K562 (cell line): Measurements from ENCODE around the gene CPNE8. TPM values are rescaled to one million over a fixed set of nuclear protein-coding genes. Genes with fewer than 3 reads are reported as not detected.

Source experiments
- ATAC-seq: fragments of 200-7000 bp; cut with Tn5 transposase; 3 replicates; pipeline ENCODE4 v1.9.1; 2020; ENCODE audit warnings: moderate library complexity
- BruUV-seq: library from RNA; stranded (reverse); fragments of 400-500 nt; replicated peaks from 2 replicates; lab custom pipeline; 2021; lab: Mats Ljungman, UMichigan
- CTCF ChIA-PET: fragments of 300-600 bp; formaldehyde crosslinking; extraction: SDS; loops from one replicate; lab custom pipeline; 2021; ENCODE audit warnings: low intra/inter-chr PET ratio; lab: Yijun Ruan, JAX
- POLR2A ChIA-PET: fragments of 300-600, 350-650 bp; sonication (Branson Sonifier 250); formaldehyde crosslinking; extraction: SDS; loops from one replicate; lab custom pipeline; 2021; ENCODE audit warnings: antibody characterized with exemption, inconsistent platforms; lab: Yijun Ruan, JAX
- DNase-seq, 4 experiments: peaks; one replicate each; pipeline versions ENCODE4 v3.0.0 to v3.0.0-alpha.2; 2011 to 2018; ENCODE audit warnings: low spot score in 3 of 4, mixed read lengths in 3 of 4; ENCODE audit errors: extremely low read depth in 1 of 4
- FAIRE-seq: peaks from 2 replicates; lab custom pipeline; 2011; peaks lifted over from hg19 to GRCh38; lab: Jason Lieb, UNC
- H2AFZ ChIP-seq: 2 replicates; pipeline ENCODE4 v1.6.0; 2011; ENCODE audit warnings: low read depth, low read length, control low read depth, inconsistent platforms
- H3K27ac ChIP-seq: fragments of 200-600 bp; 3 replicates; pipeline ENCODE4 v1.8.0; 2011; ENCODE audit warnings: low read depth, mild to moderate bottlenecking, control low read depth, inconsistent platforms, low read length, moderate library complexity, mixed read lengths; ENCODE audit errors: extremely low read depth
- H3K27me3 ChIP-seq, 2 experiments: fragments of 300-600 bp in 1 of 2; 2 replicates in 1 of 2; 3 replicates in 1 of 2; pipeline versions ENCODE4 v1.6.0 to v1.8.0; 2011; ENCODE audit warnings: inconsistent platforms in 2 of 2, low read length in 2 of 2, mild to moderate bottlenecking in 1 of 2, mixed read lengths in 1 of 2, moderate library complexity in 1 of 2; ENCODE audit not compliant: control insufficient read depth in 2 of 2, insufficient read depth in 2 of 2
- H3K36me3 ChIP-seq: fragments of 300-600 bp; 3 replicates; pipeline ENCODE4 v1.8.0; 2011; ENCODE audit warnings: mild to moderate bottlenecking, low read length, inconsistent platforms; ENCODE audit not compliant: control insufficient read depth, insufficient read depth
- H3K4me1 ChIP-seq, 2 experiments: fragments of 200-600 bp in 1 of 2; replicated peaks in 1 of 2; 2 replicates in 1 of 2; 3 replicates in 1 of 2; pipeline versions ENCODE4 v1.5.1 to v1.8.0; 2011; ENCODE audit warnings: inconsistent platforms in 2 of 2, low read length in 2 of 2, mild to moderate bottlenecking in 1 of 2, mixed read lengths in 1 of 2, moderate library complexity in 1 of 2; ENCODE audit not compliant: control insufficient read depth in 2 of 2, insufficient read depth in 2 of 2
- H3K4me2 ChIP-seq: 2 replicates; pipeline ENCODE4 v1.6.1; 2011; ENCODE audit warnings: low read length, control low read depth, inconsistent platforms, mixed read lengths; ENCODE audit not compliant: insufficient read depth
- H3K4me3 ChIP-seq: fragments of 200-600 bp; sonication (generic), shearing (Covaris generic); 2 replicates; pipeline ENCODE4 v1.5.1; 2016; ENCODE audit warnings: control low read depth, inconsistent platforms
- H3K79me2 ChIP-seq: fragments of 200-600 bp; 3 replicates; pipeline ENCODE4 v1.8.0; 2011; ENCODE audit warnings: low read length, inconsistent platforms; ENCODE audit not compliant: control insufficient read depth, insufficient read depth
- H3K9ac ChIP-seq, 2 experiments: 2 replicates each; pipeline versions ENCODE4 v1.6.0 to v1.6.1; 2011; ENCODE audit warnings: low read depth in 2 of 2, low read length in 2 of 2, control low read depth in 1 of 2, inconsistent platforms in 1 of 2, mild to moderate bottlenecking in 1 of 2, mixed read lengths in 1 of 2; ENCODE audit not compliant: insufficient read depth in 1 of 2
- H3K9me1 ChIP-seq: one replicate; pipeline ENCODE4 v1.6.0; 2011; ENCODE audit warnings: inconsistent platforms, mild to moderate bottlenecking, low read length, moderate library complexity; ENCODE audit not compliant: control insufficient read depth, insufficient read depth
- H3K9me3 ChIP-seq: replicated peaks from 2 replicates; pipeline ENCODE4 v1.5.1; 2011; ENCODE audit warnings: low read depth, low read length, inconsistent platforms; ENCODE audit not compliant: control insufficient read depth, insufficient read depth
- H4K20me1 ChIP-seq: replicated peaks from 2 replicates; pipeline ENCODE4 v1.6.1; 2011; ENCODE audit warnings: low read length, inconsistent platforms, mixed read lengths; ENCODE audit not compliant: control insufficient read depth, insufficient read depth
- BCL6 ChIP-seq: fragments of 250-450 bp; sonication (Bioruptor Pico); IDR thresholded peaks from 2 replicates; pipeline ENCODE4 v1.4.0; 2020
- CTBP1 ChIP-seq: fragments of 450-650 bp; IDR thresholded peaks from 2 replicates; pipeline ENCODE4 v1.6.1; 2016; ENCODE audit warnings: borderline replicate concordance
- ERF ChIP-seq: fragments of 450-650 bp; formaldehyde crosslinking; IDR thresholded peaks from 2 replicates; pipeline ENCODE4 v1.4.0; 2020; ENCODE audit warnings: mild to moderate bottlenecking, mixed read lengths
- MCM7 ChIP-seq, 2 experiments: fragments of 450-650 bp; IDR thresholded peaks; 2 replicates each; pipeline ENCODE4 v1.6.1; 2016 to 2018
- NONO ChIP-seq, 2 experiments: fragments of 200-400 bp in 1 of 2; fragments of 450-650 bp in 1 of 2; formaldehyde crosslinking in 1 of 2; IDR thresholded peaks; 2 replicates each; pipeline ENCODE4 v1.6.1; 2017; ENCODE audit warnings: low read depth in 2 of 2, mild to moderate bottlenecking in 2 of 2, moderate library complexity in 2 of 2, low read length in 1 of 2
- PML ChIP-seq: IDR thresholded peaks from 2 replicates; pipeline ENCODE4 v1.6.1; 2012; ENCODE audit warnings: low read length, inconsistent platforms
- TEAD1 ChIP-seq, 2 experiments: fragments of 450-650 bp in 1 of 2; sonication (generic) in 1 of 2; formaldehyde crosslinking; IDR thresholded peaks; 2 replicates each; pipeline versions ENCODE4 v1.4.0 to v1.8.0; 2020 to 2022; ENCODE audit warnings: mild to moderate bottlenecking in 2 of 2, missing genetic modification reagents in 1 of 2
- ZBTB17 ChIP-seq: fragments of 450-650 bp; formaldehyde crosslinking; IDR thresholded peaks from 2 replicates; pipeline ENCODE4 v1.4.0; 2020; ENCODE audit warnings: mild to moderate bottlenecking
- ZFP36 ChIP-seq: fragments of 150-350 bp; IDR thresholded peaks from 2 replicates; pipeline ENCODE4 v1.6.1; 2018; ENCODE audit warnings: low read length, low read depth; ENCODE audit not compliant: partially characterized antibody
- ZNF79 ChIP-seq: fragments of 250-450 bp; sonication (Bioruptor Pico); IDR thresholded peaks from 2 replicates; pipeline ENCODE4 v1.4.0; 2020; ENCODE audit warnings: low read depth, mild to moderate bottlenecking, moderate library complexity
- in situ Hi-C: fragments of 300-500 bp; cut with MboI; formaldehyde crosslinking; loops from 4 replicates; pipeline ENCODE4 v1.15.0; 2018; ENCODE audit warnings: inconsistent platforms, mixed read lengths
- intact Hi-C: fragments of 100-400 bp; cut with micrococcal nuclease; formaldehyde crosslinking; loops from 2 replicates; pipeline ENCODE4 v1.14.2; 2022
- polyA plus RNA-seq, 8 experiments: library from polyadenylated mRNA; depleted of rRNA in 4 of 8; stranded (reverse) in 5 of 8; unstranded in 3 of 8; fragments of >200 nt; fragmentation: Nextera tagmentation in 2 of 8; fragmentation: Illumina TruSeq in 1 of 8; extraction: Ambion mirVana in 2 of 8; extraction: Trizol in 1 of 8; gene quantifications; 2 replicates each; pipeline versions ENCODE4 v1.2.1 to v1.2.3, GENCODE V29; 2011 to 2014; ENCODE audit warnings: inconsistent platforms in 1 of 8, missing spikeins in 1 of 8
- total RNA-seq, 7 experiments: library from RNA; depleted of rRNA in 6 of 7; stranded (reverse); fragments of >200 nt in 6 of 7; fragmentation: Illumina TruSeq in 2 of 7; extraction: Trizol in 2 of 7; gene quantifications; 2 replicates each; pipeline versions ENCODE4 v1.2.1 to v1.2.3, GENCODE V29; 2011 to 2021; ENCODE audit warnings: low replicate concordance in 1 of 7
- TF ChIP-seq, protein P1 (sequence below): sonication (generic); formaldehyde crosslinking; IDR thresholded peaks from 2 replicates; pipeline ENCODE4 v1.8.0; 2023; ENCODE audit warnings: mild to moderate bottlenecking, missing genetic modification reagents
- TF ChIP-seq, protein P2 (sequence below), 2 experiments: fragments of 200-800 bp in 1 of 2; sonication (Bioruptor generic) in 1 of 2; sonication (generic) in 1 of 2; formaldehyde crosslinking in 1 of 2; IDR thresholded peaks in 1 of 2; conservative IDR thresholded peaks in 1 of 2; 2 replicates each; pipeline versions ENCODE4 v1.5.0 to v1.6.1; 2016 to 2020; ENCODE audit warnings: missing compliant biosample characterization in 1 of 2, missing genetic modification characterization in 1 of 2, missing genetic modification reagents in 1 of 2
- TF ChIP-seq, protein P3 (sequence below): fragments of 450-650 bp; IDR thresholded peaks from one replicate; pipeline ENCODE4 v1.6.1; 2018; ENCODE audit warnings: mild to moderate bottlenecking, moderate library complexity; ENCODE audit not compliant: partially characterized antibody
- TF ChIP-seq, protein P4 (sequence below): fragments of 250-450 bp; sonication (Bioruptor Pico); IDR thresholded peaks from 2 replicates; pipeline ENCODE4 v1.8.0; 2022; ENCODE audit warnings: inconsistent platforms

The CPNE8 gene
- total and polyA plus RNA-seq, 9 of the 15 experiments (the other 6 are each of a cell fraction or from before 2014, with no cell fraction given): 2.4 to 7.0 (median 4.2) TPM

DNA sequence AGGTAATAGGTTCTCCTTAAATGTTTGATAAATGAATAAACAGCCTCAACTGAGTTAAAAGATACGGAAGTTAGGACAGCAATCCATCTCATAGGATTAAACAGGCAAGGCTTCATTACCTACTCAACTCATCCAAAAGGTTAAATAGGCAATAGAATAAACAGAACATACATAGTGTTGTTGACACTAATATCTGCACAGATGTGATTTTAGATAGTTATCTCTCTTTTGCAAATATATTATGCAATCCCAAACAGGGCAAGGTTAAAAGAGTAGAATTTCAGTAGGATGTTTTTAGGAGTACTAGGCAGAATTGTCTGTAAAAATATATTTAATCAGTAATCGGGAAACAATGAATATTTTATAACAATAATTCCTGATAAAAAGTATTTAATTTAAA, 276.3 kb downstream of the CPNE8 start (continued):
- TF ChIP-seq, protein P1, sequence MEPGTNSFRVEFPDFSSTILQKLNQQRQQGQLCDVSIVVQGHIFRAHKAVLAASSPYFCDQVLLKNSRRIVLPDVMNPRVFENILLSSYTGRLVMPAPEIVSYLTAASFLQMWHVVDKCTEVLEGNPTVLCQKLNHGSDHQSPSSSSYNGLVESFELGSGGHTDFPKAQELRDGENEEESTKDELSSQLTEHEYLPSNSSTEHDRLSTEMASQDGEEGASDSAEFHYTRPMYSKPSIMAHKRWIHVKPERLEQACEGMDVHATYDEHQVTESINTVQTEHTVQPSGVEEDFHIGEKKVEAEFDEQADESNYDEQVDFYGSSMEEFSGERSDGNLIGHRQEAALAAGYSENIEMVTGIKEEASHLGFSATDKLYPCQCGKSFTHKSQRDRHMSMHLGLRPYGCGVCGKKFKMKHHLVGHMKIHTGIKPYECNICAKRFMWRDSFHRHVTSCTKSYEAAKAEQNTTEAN (CRISPR knock-in tag): no peak
- TF ChIP-seq, protein P2, sequence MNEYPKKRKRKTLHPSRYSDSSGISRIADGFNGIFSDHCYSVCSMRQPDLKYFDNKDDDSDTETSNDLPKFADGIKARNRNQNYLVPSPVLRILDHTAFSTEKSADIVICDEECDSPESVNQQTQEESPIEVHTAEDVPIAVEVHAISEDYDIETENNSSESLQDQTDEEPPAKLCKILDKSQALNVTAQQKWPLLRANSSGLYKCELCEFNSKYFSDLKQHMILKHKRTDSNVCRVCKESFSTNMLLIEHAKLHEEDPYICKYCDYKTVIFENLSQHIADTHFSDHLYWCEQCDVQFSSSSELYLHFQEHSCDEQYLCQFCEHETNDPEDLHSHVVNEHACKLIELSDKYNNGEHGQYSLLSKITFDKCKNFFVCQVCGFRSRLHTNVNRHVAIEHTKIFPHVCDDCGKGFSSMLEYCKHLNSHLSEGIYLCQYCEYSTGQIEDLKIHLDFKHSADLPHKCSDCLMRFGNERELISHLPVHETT (CRISPR knock-in tag; conservative IDR thresholded peaks at IDR 0.05 in 1 of 2, IDR thresholded peaks at IDR 0.05 in 1 of 2): no peak

DNA sequence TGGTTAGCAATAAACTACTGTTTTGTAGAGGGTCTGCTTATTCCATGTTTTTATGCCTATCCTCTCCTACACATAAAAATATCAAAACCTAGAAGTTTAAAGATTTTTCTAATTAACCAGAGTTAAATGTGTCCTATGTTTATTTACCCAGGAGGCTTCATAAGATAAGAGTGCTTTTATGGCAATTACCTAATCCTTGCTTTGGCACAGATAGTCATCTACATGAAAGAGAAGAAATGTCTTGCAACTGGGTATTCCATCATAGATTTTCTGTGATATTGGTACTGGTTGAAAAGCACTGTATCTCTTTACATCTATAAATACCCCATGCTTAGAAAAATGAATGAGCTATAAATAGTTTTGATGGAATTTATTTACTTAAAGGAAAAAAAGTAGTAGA, 277.1 kb downstream of the CPNE8 start:
- no peaks in the 10 kb centered on the region for H3K9me1 ChIP-seq
- H3K79me2 ChIP-seq: no peaks in the 10 kb centered on the region
- H3K36me3 ChIP-seq: no peaks in the 10 kb centered on the region
- BruUV-seq: no TSS peak
- no peak overlapping the region for H3K9ac ChIP-seq
- in situ Hi-C loops: no loop called here
- H3K9me3 ChIP-seq: no peaks in the 10 kb centered on the region
- ATAC-seq: no peak
- intact Hi-C loops: no loop called here
- CTCF ChIA-PET: no interaction called here
- H3K4me1 ChIP-seq: no peaks in the 10 kb centered on the region
- no peak for FAIRE-seq
- no peaks in the 10 kb centered on the region for H3K27me3 ChIP-seq
- no peak for DNase-seq
- no peak overlapping the region for H2AFZ ChIP-seq
- no peak overlapping the region for H3K27ac ChIP-seq
- no peak overlapping the region for H3K4me3 ChIP-seq
- POLR2A ChIA-PET: interaction anchor here (0.6 kb wide), 1 partner anchor 271 kb away, joined by 3 read pairs; no protein-coding TSS in a partner anchor
- TF ChIP-seq, protein P3, sequence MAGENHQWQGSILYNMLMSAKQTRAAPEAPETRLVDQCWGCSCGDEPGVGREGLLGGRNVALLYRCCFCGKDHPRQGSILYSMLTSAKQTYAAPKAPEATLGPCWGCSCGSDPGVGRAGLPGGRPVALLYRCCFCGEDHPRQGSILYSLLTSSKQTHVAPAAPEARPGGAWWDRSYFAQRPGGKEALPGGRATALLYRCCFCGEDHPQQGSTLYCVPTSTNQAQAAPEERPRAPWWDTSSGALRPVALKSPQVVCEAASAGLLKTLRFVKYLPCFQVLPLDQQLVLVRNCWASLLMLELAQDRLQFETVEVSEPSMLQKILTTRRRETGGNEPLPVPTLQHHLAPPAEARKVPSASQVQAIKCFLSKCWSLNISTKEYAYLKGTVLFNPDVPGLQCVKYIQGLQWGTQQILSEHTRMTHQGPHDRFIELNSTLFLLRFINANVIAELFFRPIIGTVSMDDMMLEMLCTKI: no peak
- TF ChIP-seq, protein P4, sequence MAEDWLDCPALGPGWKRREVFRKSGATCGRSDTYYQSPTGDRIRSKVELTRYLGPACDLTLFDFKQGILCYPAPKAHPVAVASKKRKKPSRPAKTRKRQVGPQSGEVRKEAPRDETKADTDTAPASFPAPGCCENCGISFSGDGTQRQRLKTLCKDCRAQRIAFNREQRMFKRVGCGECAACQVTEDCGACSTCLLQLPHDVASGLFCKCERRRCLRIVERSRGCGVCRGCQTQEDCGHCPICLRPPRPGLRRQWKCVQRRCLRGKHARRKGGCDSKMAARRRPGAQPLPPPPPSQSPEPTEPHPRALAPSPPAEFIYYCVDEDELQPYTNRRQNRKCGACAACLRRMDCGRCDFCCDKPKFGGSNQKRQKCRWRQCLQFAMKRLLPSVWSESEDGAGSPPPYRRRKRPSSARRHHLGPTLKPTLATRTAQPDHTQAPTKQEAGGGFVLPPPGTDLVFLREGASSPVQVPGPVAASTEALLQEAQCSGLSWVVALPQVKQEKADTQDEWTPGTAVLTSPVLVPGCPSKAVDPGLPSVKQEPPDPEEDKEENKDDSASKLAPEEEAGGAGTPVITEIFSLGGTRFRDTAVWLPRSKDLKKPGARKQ (CRISPR knock-in tag): no peak
- no peak for TF ChIP-seq ZFP36
- no peak for TF ChIP-seq PML
- TF ChIP-seq ZNF79 (CRISPR knock-in tag): no peak
- no peak for TF ChIP-seq ZBTB17
- TF ChIP-seq MCM7 (IDR thresholded peaks at IDR 0.05): no peak
- TF ChIP-seq CTBP1: no peak
- no peak for TF ChIP-seq BCL6 (CRISPR knock-in tag)
- TF ChIP-seq NONO (IDR thresholded peaks at IDR 0.05; ENCODE audit: low read depth in 2 of 2, low read length in 1 of 2): no peak
- TF ChIP-seq TEAD1 (CRISPR knock-in tag; IDR thresholded peaks at IDR 0.05): no peak
- TF ChIP-seq ERF (CRISPR knock-in tag): no peak
- TF ChIP-seq, all 486 proteins: peak for 0
- Histone ChIP-seq H3K4me2 (no peak overlapping the region), H4K20me1 (no peaks in the 10 kb centered on the region)
